ENCODE data around the gene GEMIN7. TPM values are rescaled to one million over a fixed set of nuclear protein-coding genes. Genes with fewer than 3 reads are reported as not detected.

Gene GEMIN7
- 10 to 100 TPM in 3 of 4 donors, 1 to 10 TPM in 1; 8.8 to 30.3 (median 21.8) TPM for total RNA-seq

GRCh38 chr19:45079063-45079910, at the start of gene GEMIN7:
Gene GEMIN7, plus strand, starts transcription at chr19:45079260. Its CDS starts 10,855 bp downstream, at chr19:45090115.
- H3K36me3 ChIP-seq, result peaks cover 0 to 22% (median 0%) of the 10 kb centered on the region in 3 donors
- H3K27ac ChIP-seq, result peak within 1 kb of the TSS in 3 of 4 donors; percentile 65 to 84 (median 80)
- DNase-seq (ENCODE audit: low spot score in 2 of 2), result peak; percentile 42 to 53
- peak in 1 of 2 donors; percentile 58 for TF ChIP-seq EP300 (IDR thresholded peaks at IDR 0.05)
- peak in 1 of 5 experiments; percentile 34 for TF ChIP-seq CTCF (IDR thresholded peaks at IDR 0.05)
- peak in 1 of 2 donors; percentile 32 for TF ChIP-seq POLR2A (IDR thresholded peaks at IDR 0.05)
- WGBS, 2 donors, result 1% methylated on average over 35 to 40 of the region's 61 CpGs
- H3K4me3 ChIP-seq, result peak within 1 kb of the TSS; percentile 58 to 95 (median 82)
- peaks cover 0 to 52% (median 25%) of the 10 kb centered on the region in 4 donors for H3K4me1 ChIP-seq
- H3K9me3 ChIP-seq, result no peaks in the 10 kb centered on the region
- peaks cover 0 to 3% of the 10 kb centered on the region in 2 donors for H3K27me3 ChIP-seq

GRCh38 chr19:45030825-45031224, 48.2 kb upstream of the GEMIN7 start:
- Histone ChIP-seq H3K4me3 (no peak overlapping the region), H3K27ac (no peak overlapping the region), H3K9me3 (peaks cover 0 to 3% (median 0%) of the 10 kb centered on the region in 4 donors), H3K36me3 (peaks cover 0 to 97% (median 11%) of the 10 kb centered on the region in 3 donors), H3K4me1 (no peaks in the 10 kb centered on the region), H3K27me3 (no peaks in the 10 kb centered on the region)
- 94 to 99% methylated on average over 6 of the region's 6 CpGs for WGBS, 2 donors
- TF ChIP-seq POLR2A (IDR thresholded peaks at IDR 0.05) (no peak), EP300 (IDR thresholded peaks at IDR 0.05) (no peak), CTCF (IDR thresholded peaks at IDR 0.05) (no peak)
- no peak for DNase-seq (ENCODE audit: low spot score in 2 of 2)

GRCh38 chr19:45032421-45032820, 46.6 kb upstream of the GEMIN7 start:
- WGBS, 2 donors, result 76 to 87% methylated on average over 12 to 18 of the region's 18 CpGs
- H3K27me3 ChIP-seq, result no peaks in the 10 kb centered on the region
- no peaks in the 10 kb centered on the region for H3K4me1 ChIP-seq
- H3K4me3 ChIP-seq, result no peak overlapping the region
- TF ChIP-seq POLR2A (IDR thresholded peaks at IDR 0.05) (no peak), CTCF (IDR thresholded peaks at IDR 0.05) (no peak)
- no peak for DNase-seq (ENCODE audit: low spot score in 2 of 2)
- peaks cover 0 to 93% (median 14%) of the 10 kb centered on the region in 3 donors for H3K36me3 ChIP-seq
- peaks cover 0 to 3% (median 0%) of the 10 kb centered on the region in 4 donors for H3K9me3 ChIP-seq
- H3K27ac ChIP-seq, result no peak overlapping the region

GRCh38 chr19:45035755-45036154, 43.3 kb upstream of the GEMIN7 start:
- peaks cover 0 to 21% (median 18%) of the 10 kb centered on the region in 4 donors for H3K4me1 ChIP-seq
- DNase-seq (ENCODE audit: low spot score in 2 of 2), result no peak
- 96 to 97% methylated on average over 6 of the region's 6 CpGs for WGBS, 2 donors

GRCh38 chr19:45037393-45038169, 41.5 kb upstream of the GEMIN7 start:
- Histone ChIP-seq H3K9me3 (peaks cover 0 to 3% (median 0%) of the 10 kb centered on the region in 4 donors), H3K27me3 (no peaks in the 10 kb centered on the region), H3K27ac (no peak overlapping the region), H3K4me1 (peaks cover 0 to 39% (median 26%) of the 10 kb centered on the region in 4 donors), H3K4me3 (no peak overlapping the region), H3K36me3 (peaks cover 0 to 71% (median 26%) of the 10 kb centered on the region in 3 donors)
- TF ChIP-seq POLR2A (IDR thresholded peaks at IDR 0.05) (no peak), EP300 (IDR thresholded peaks at IDR 0.05) (no peak), CTCF (IDR thresholded peaks at IDR 0.05) (no peak)
- whole genome bisulfite sequencing, 2 donors, result 86 to 89% methylated on average over 32 to 37 of the region's 37 CpGs
- DNase-seq (ENCODE audit: low spot score in 2 of 2), result no peak

More at GRCh38 chr19:45035755-45036154, 43.3 kb upstream of the GEMIN7 start:
- Histone ChIP-seq H3K36me3 (peaks cover 0 to 71% (median 21%) of the 10 kb centered on the region in 3 donors), H3K27ac (no peak overlapping the region), H3K9me3 (peaks cover 0 to 3% (median 0%) of the 10 kb centered on the region in 4 donors), H3K4me3 (no peak overlapping the region), H3K27me3 (no peaks in the 10 kb centered on the region)
- TF ChIP-seq POLR2A (IDR thresholded peaks at IDR 0.05), result no peak
